ENCODE results near the gene GGA1.

The GGA1 gene

GRCh38 chr22:37672920-37673455 is 64.4 kb downstream of the GGA1 start:
- no peak for DNase-seq (ENCODE audit: low read depth in 2 of 3, low spot score in 2 of 3)

GRCh38 chr22:37674248-37674647 is 65.6 kb downstream of the GGA1 start:
- DNase-seq (ENCODE audit: low read depth in 2 of 3, low spot score in 2 of 3) = no peak

- DNase-seq (ENCODE audit: low read depth in 2 of 3, low spot score in 2 of 3) = peak; percentile 45 to 64 (median 49)
Measured at GRCh38 chr22:37674951-37675929, 66.6 kb downstream of the GGA1 start, which contains the start of gene LGALS1. LGALS1 (plus strand) TSS chr22:37675636; CDS start chr22:37675703, 67 bp downstream.

GRCh38 chr22:37675930-37676735 is 67.5 kb downstream of the GGA1 start:
- DNase-seq (ENCODE audit: low read depth in 2 of 3, low spot score in 2 of 3) = no peak

GRCh38 chr22:37676736-37677492 is 68.3 kb downstream of the GGA1 start:
- DNase-seq (ENCODE audit: low read depth in 2 of 3, low spot score in 2 of 3) = peak; percentile 82 to 93 (median 91)

- no peak for DNase-seq (ENCODE audit: low read depth in 2 of 3, low spot score in 2 of 3)
Measured at GRCh38 chr22:37677493-37677974, 68.9 kb downstream of the GGA1 start.

- DNase-seq (ENCODE audit: low read depth in 2 of 3, low spot score in 2 of 3) = no peak
Measured at GRCh38 chr22:37678372-37678771, 69.7 kb downstream of the GGA1 start.

- DNase-seq (ENCODE audit: low read depth in 2 of 3, low spot score in 2 of 3) = no peak
Measured at GRCh38 chr22:37679670-37680069, 71.0 kb downstream of the GGA1 start.

GRCh38 chr22:37680191-37680851 is 71.7 kb downstream of the GGA1 start:
- DNase-seq (ENCODE audit: low read depth in 2 of 3, low spot score in 2 of 3) = no peak

GRCh38 chr22:37681001-37681424 is 72.4 kb downstream of the GGA1 start:
- no peak for DNase-seq (ENCODE audit: low read depth in 2 of 3, low spot score in 2 of 3)

GRCh38 chr22:37681556-37682049 is 73.0 kb downstream of the GGA1 start:
- peak in 1 of 3 experiments; percentile 47 for DNase-seq (ENCODE audit: low read depth in 2 of 3, low spot score in 2 of 3)

All from activated CD8-positive, alpha-beta memory T cell treated with anti-CD3 and anti-CD28 coated beads for 48 hours (primary cell).